Mammary epithelial cell (primary cell): ENCODE results near the gene ARID1B.

ENCODE experiments used
- CTCF ChIP-seq, 2 donors: IDR thresholded peaks in 1 of 2; conservative IDR thresholded peaks in 1 of 2; 2 replicates each; pipeline ENCODE4 v1.5.1; 2011 to 2012; ENCODE audit warnings: inconsistent platforms in 2 of 2, low read length in 2 of 2, mild to moderate bottlenecking in 2 of 2, control low read depth in 1 of 2, low read depth in 1 of 2; ENCODE audit not compliant: insufficient read depth in 1 of 2; ENCODE audit errors: extremely low read depth in 1 of 2
- EZH2 ChIP-seq: IDR thresholded peaks from 2 replicates; pipeline ENCODE4 v1.6.1; 2012; ENCODE audit warnings: low read length, inconsistent platforms, borderline replicate concordance

- no peak for TF ChIP-seq CTCF (conservative IDR thresholded peaks at IDR 0.05 in 1 of 2, IDR thresholded peaks at IDR 0.05 in 1 of 2; ENCODE audit: extremely low read depth in 1 of 2, insufficient read depth in 1 of 2, low read depth in 1 of 2, low read length in 2 of 2)
- no peak for TF ChIP-seq EZH2
Observed at GRCh38 chr6:157217894-157218370, 440.8 kb downstream of the ARID1B start.
